H9 (cell line): ENCODE data around the gene XRN2. TPM values are rescaled to one million over a fixed set of nuclear protein-coding genes. Genes with fewer than 3 reads are reported as not detected.

Source experiments
- DNase-seq: peaks from one replicate; pipeline ENCODE4 v3.0.0-alpha.2; 2017
- H2AFZ ChIP-seq: one replicate; pipeline ENCODE4 v1.6.1; 2013; ENCODE audit warnings: mild to moderate bottlenecking, low read length, control low read depth, moderate library complexity
- H2AK5ac ChIP-seq: 2 replicates; pipeline ENCODE4 v1.6.1; 2013; ENCODE audit warnings: low read length, control low read depth, mixed read lengths; ENCODE audit not compliant: insufficient read length
- H2BK120ac ChIP-seq: one replicate; pipeline ENCODE4 v1.6.1; 2013; ENCODE audit warnings: low read depth, mild to moderate bottlenecking, low read length, control low read depth, inconsistent platforms; ENCODE audit not compliant: poor library complexity, severe bottlenecking
- H2BK12ac ChIP-seq: 2 replicates; pipeline ENCODE4 v1.6.1; 2013; ENCODE audit warnings: low read length, control low read depth, mixed read lengths, low read depth; ENCODE audit not compliant: insufficient read length
- H2BK15ac ChIP-seq: 2 replicates; pipeline ENCODE4 v1.6.1; 2013; ENCODE audit warnings: low read depth, low read length, control low read depth
- H2BK20ac ChIP-seq: one replicate; pipeline ENCODE4 v1.6.1; 2013; ENCODE audit warnings: low read depth, mild to moderate bottlenecking, low read length, control low read depth, inconsistent platforms; ENCODE audit not compliant: poor library complexity, severe bottlenecking
- H2BK5ac ChIP-seq: 2 replicates; pipeline ENCODE4 v1.6.1; 2013; ENCODE audit warnings: low read length, control low read depth, mixed read lengths; ENCODE audit not compliant: insufficient read length
- H3K14ac ChIP-seq: 2 replicates; pipeline ENCODE4 v1.6.1; 2013; ENCODE audit warnings: low read length, control low read depth; ENCODE audit not compliant: insufficient read depth
- H3K18ac ChIP-seq: 2 replicates; pipeline ENCODE4 v1.6.1; 2013; ENCODE audit warnings: low read depth, mild to moderate bottlenecking, mixed read lengths, low read length, control low read depth; ENCODE audit not compliant: insufficient read length
- H3K23ac ChIP-seq: 2 replicates; pipeline ENCODE4 v1.6.1; 2013; ENCODE audit warnings: low read length, control low read depth, mixed read lengths, low read depth; ENCODE audit not compliant: insufficient read length
- H3K23me2 ChIP-seq: 2 replicates; pipeline ENCODE4 v1.6.1; 2013; ENCODE audit warnings: low read depth, mild to moderate bottlenecking, mixed read lengths, low read length, control low read depth; ENCODE audit not compliant: insufficient read length, poor library complexity, severe bottlenecking
- H3K27ac ChIP-seq: 2 replicates; pipeline ENCODE4 v1.5.1; 2013; ENCODE audit warnings: low read length, control low read depth, mixed read lengths, low read depth; ENCODE audit not compliant: insufficient read length
- H3K27me3 ChIP-seq: 2 replicates; pipeline ENCODE4 v1.6.1; 2013; ENCODE audit warnings: low read length, control low read depth, inconsistent platforms; ENCODE audit not compliant: insufficient read depth
- H3K4ac ChIP-seq: 2 replicates; pipeline ENCODE4 v1.6.1; 2013; ENCODE audit warnings: low read depth, mild to moderate bottlenecking, control low read depth, inconsistent platforms, low read length, moderate library complexity
- H3K4me1 ChIP-seq: 2 replicates; pipeline ENCODE4 v1.6.1; 2013; ENCODE audit warnings: low read length, control low read depth, inconsistent platforms; ENCODE audit not compliant: insufficient read depth
- H3K4me2 ChIP-seq: 2 replicates; pipeline ENCODE4 v1.6.1; 2013; ENCODE audit warnings: low read length, control low read depth, mixed read lengths; ENCODE audit not compliant: insufficient read length, insufficient read depth
- H3K56ac ChIP-seq: 2 replicates; pipeline ENCODE4 v1.6.1; 2013; ENCODE audit warnings: low read depth, mild to moderate bottlenecking, mixed read lengths, low read length, control low read depth; ENCODE audit not compliant: insufficient read length
- H3K79me1 ChIP-seq: 2 replicates; pipeline ENCODE4 v1.6.1; 2013; ENCODE audit warnings: low read depth, mild to moderate bottlenecking, moderate library complexity, low read length, control low read depth, inconsistent platforms; ENCODE audit not compliant: insufficient read depth, poor library complexity, severe bottlenecking
- H3K79me2 ChIP-seq: 2 replicates; pipeline ENCODE4 v1.6.1; 2013; ENCODE audit warnings: low read length, control low read depth, inconsistent platforms; ENCODE audit not compliant: insufficient read depth
- H3K9ac ChIP-seq: 2 replicates; pipeline ENCODE4 v1.6.1; 2013; ENCODE audit warnings: low read length, control low read depth, mixed read lengths; ENCODE audit not compliant: insufficient read length; ENCODE audit errors: extremely low read depth
- H3K9me3 ChIP-seq: one replicate; pipeline ENCODE4 v1.6.1; 2013; ENCODE audit warnings: low read depth, low read length, inconsistent platforms; ENCODE audit not compliant: control insufficient read depth
- H3T11ph ChIP-seq: one replicate; pipeline ENCODE4 v1.6.1; 2013; ENCODE audit warnings: mild to moderate bottlenecking, low read length, control low read depth, inconsistent platforms
- H4K20me1 ChIP-seq: one replicate; pipeline ENCODE4 v1.6.1; 2013; ENCODE audit not compliant: control insufficient read depth, insufficient read length, insufficient read depth
- H4K5ac ChIP-seq: 2 replicates; pipeline ENCODE4 v1.6.1; 2013; ENCODE audit warnings: low read depth, mild to moderate bottlenecking, mixed read lengths, low read length, control low read depth; ENCODE audit not compliant: insufficient read length
- H4K8ac ChIP-seq: replicated peaks from 2 replicates; pipeline ENCODE4 v1.6.1; 2013; ENCODE audit warnings: low read length, control low read depth, mixed read lengths, low read depth; ENCODE audit not compliant: insufficient read length
- H4K91ac ChIP-seq: 2 replicates; pipeline ENCODE4 v1.6.1; 2013; ENCODE audit warnings: low read depth, mild to moderate bottlenecking, moderate library complexity, mixed read lengths, low read length, control low read depth; ENCODE audit not compliant: insufficient read length
- H3K27ac Mint-ChIP-seq, 3 experiments: 2 replicates in 2 of 3; 3 replicates in 1 of 3; pipeline ENCODE4 v1.8.0; 2020 to 2021; ENCODE audit warnings: mixed read lengths in 3 of 3, mild to moderate bottlenecking in 1 of 3, moderate library complexity in 1 of 3
- H3K27me3 Mint-ChIP-seq: 2 replicates; pipeline ENCODE4 v1.8.0; 2021; ENCODE audit warnings: low read depth, mild to moderate bottlenecking, moderate library complexity, mixed read lengths
- H3K36me3 Mint-ChIP-seq, 3 experiments: 2 replicates in 2 of 3; 3 replicates in 1 of 3; pipeline ENCODE4 v1.8.0; 2020 to 2021; ENCODE audit warnings: low read depth in 3 of 3, mixed read lengths in 3 of 3; ENCODE audit not compliant: insufficient read depth in 1 of 3
- H3K4me1 Mint-ChIP-seq, 2 experiments: 2 replicates each; pipeline ENCODE4 v1.8.0; 2020; ENCODE audit warnings: mixed read lengths in 2 of 2
- H3K4me3 Mint-ChIP-seq, 2 experiments: 2 replicates in 1 of 2; 3 replicates in 1 of 2; pipeline ENCODE4 v1.8.0; 2020 to 2021; ENCODE audit warnings: mild to moderate bottlenecking in 2 of 2, mixed read lengths in 2 of 2, moderate library complexity in 1 of 2
- H3K9me3 Mint-ChIP-seq, 2 experiments: 2 replicates in 1 of 2; 3 replicates in 1 of 2; pipeline ENCODE4 v1.8.0; 2020; ENCODE audit warnings: mild to moderate bottlenecking in 2 of 2, mixed read lengths in 2 of 2, moderate library complexity in 1 of 2
- WGBS: extraction: QIAGEN DNeasy Blood & Tissue Kit; methylation state at CpG from one replicate; pipeline ENCODE4 v1.1.7; 2013; ENCODE audit warnings: missing lambda C conversion rate, low lambda C conversion rate, mixed read lengths; ENCODE audit not compliant: insufficient read length; ENCODE audit errors: extremely low coverage; 5-methylcytosine and 5-hydroxymethylcytosine counted together
- total RNA-seq: library from RNA; stranded (reverse); gene quantifications from 2 replicates; pipeline ENCODE4 v1.2.1, GENCODE V29; 2021
- TF ChIP-seq, protein P1 (sequence below): fragments of 200-600 bp; sonication (generic); conservative IDR thresholded peaks from 3 replicates; pipeline ENCODE4 v1.8.0; 2021; ENCODE audit warnings: antibody characterized with exemption, mild to moderate bottlenecking

Gene XRN2
- total RNA-seq, 1 experiment from 2014 or later: 96.7 TPM

- Histone ChIP-seq H2AK5ac (no peak overlapping the region), H2BK5ac (no peak overlapping the region), H4K5ac (no peak overlapping the region), H4K91ac (no peak overlapping the region), H2BK20ac (no peak overlapping the region), H4K8ac (no peak overlapping the region), H3K9ac (no peak overlapping the region), H3T11ph (no peak overlapping the region), H4K20me1 (no peaks in the 10 kb centered on the region), H3K27ac (no peak overlapping the region), H3K23me2 (no peaks in the 10 kb centered on the region), H3K4me1 (peaks cover 2% of the 10 kb centered on the region; the same call in 1 of the 2 replicates), H3K4ac (no peak overlapping the region), H3K14ac (no peak overlapping the region; the same call in 1 of the 2 replicates), H2BK12ac (no peak overlapping the region), H3K4me2 (peak overlapping the region; percentile 56), H2BK120ac (no peak overlapping the region), H3K9me3 (no peaks in the 10 kb centered on the region), H3K79me1 (no peaks in the 10 kb centered on the region), H3K27me3 (peaks cover 53% of the 10 kb centered on the region), H3K79me2 (no peaks in the 10 kb centered on the region), H3K56ac (no peak overlapping the region), H2BK15ac (no peak overlapping the region; the same call in 1 of the 2 replicates), H3K18ac (no peak overlapping the region), H2AFZ (no peak overlapping the region), H3K23ac (no peak overlapping the region)
- H3K4me3 Mint-ChIP-seq: peak overlapping the region; percentile 33 to 76
- TF ChIP-seq, protein P1, sequence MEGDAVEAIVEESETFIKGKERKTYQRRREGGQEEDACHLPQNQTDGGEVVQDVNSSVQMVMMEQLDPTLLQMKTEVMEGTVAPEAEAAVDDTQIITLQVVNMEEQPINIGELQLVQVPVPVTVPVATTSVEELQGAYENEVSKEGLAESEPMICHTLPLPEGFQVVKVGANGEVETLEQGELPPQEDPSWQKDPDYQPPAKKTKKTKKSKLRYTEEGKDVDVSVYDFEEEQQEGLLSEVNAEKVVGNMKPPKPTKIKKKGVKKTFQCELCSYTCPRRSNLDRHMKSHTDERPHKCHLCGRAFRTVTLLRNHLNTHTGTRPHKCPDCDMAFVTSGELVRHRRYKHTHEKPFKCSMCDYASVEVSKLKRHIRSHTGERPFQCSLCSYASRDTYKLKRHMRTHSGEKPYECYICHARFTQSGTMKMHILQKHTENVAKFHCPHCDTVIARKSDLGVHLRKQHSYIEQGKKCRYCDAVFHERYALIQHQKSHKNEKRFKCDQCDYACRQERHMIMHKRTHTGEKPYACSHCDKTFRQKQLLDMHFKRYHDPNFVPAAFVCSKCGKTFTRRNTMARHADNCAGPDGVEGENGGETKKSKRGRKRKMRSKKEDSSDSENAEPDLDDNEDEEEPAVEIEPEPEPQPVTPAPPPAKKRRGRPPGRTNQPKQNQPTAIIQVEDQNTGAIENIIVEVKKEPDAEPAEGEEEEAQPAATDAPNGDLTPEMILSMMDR: no peak
- no peaks in the 10 kb centered on the region; a peak in 2 of 7 replicates for H3K36me3 Mint-ChIP-seq
- H3K9me3 Mint-ChIP-seq: peaks cover 0 to 4% of the 10 kb centered on the region in 2 experiments; a peak in 2 of 5 replicates
- peak; percentile 55 for DNase-seq
- WGBS: no CpG with 5 or more reads among the region's 103 CpGs
- H3K27me3 Mint-ChIP-seq: peaks cover 91% of the 10 kb centered on the region
- no peak overlapping the region for H3K27ac Mint-ChIP-seq
- peaks cover 12 to 20% of the 10 kb centered on the region in 2 experiments for H3K4me1 Mint-ChIP-seq
These were observed 92.8 kb downstream of the XRN2 start for GRCh38 chr20:21395666-21396598.
